Islet precursor cell (in vitro differentiated cells): ENCODE measurements around the gene LEPROT.

Experiments
- DNase-seq: peaks from one replicate; pipeline ENCODE4 v3.0.0-alpha.2; 2018

The LEPROT gene

GRCh38 chr1:65479554-65480204 is 59.2 kb downstream of the LEPROT start:
- no peak for DNase-seq

- DNase-seq: no peak
Measured at GRCh38 chr1:65480684-65481405, 60.4 kb downstream of the LEPROT start.

GRCh38 chr1:65483993-65484754 is 63.7 kb downstream of the LEPROT start:
- DNase-seq: no peak
